K562 (cell line): ENCODE measurements around the gene UBE2V1. TPM values are rescaled to one million over a fixed set of nuclear protein-coding genes. Genes with fewer than 3 reads are reported as not detected.

Experiments
- ARID2 ChIP-seq: fragments of 450-650 bp; IDR thresholded peaks from 2 replicates; pipeline ENCODE4 v1.6.1; 2017; ENCODE audit warnings: antibody characterized with exemption, mild to moderate bottlenecking
- BCL6 ChIP-seq: fragments of 250-450 bp; sonication (Bioruptor Pico); IDR thresholded peaks from 2 replicates; pipeline ENCODE4 v1.4.0; 2020
- CCNT2 ChIP-seq: IDR thresholded peaks from 2 replicates; pipeline ENCODE4 v1.6.1; 2011; ENCODE audit warnings: borderline replicate concordance, low read depth, mild to moderate bottlenecking, moderate library complexity, mixed read lengths, low read length; ENCODE audit not compliant: insufficient read length; ENCODE audit errors: extremely low read depth
- ELF4 ChIP-seq: fragments of 450-650 bp; formaldehyde crosslinking; IDR thresholded peaks from 2 replicates; pipeline ENCODE4 v1.4.0; 2022; ENCODE audit warnings: missing genetic modification characterization
- GATAD2B ChIP-seq: fragments of 450-650 bp; IDR thresholded peaks from 2 replicates; pipeline ENCODE4 v1.6.1; 2017; ENCODE audit warnings: mild to moderate bottlenecking, borderline replicate concordance
- HMG20A ChIP-seq: fragments of 450-650 bp; formaldehyde crosslinking; conservative IDR thresholded peaks from 2 replicates; pipeline ENCODE4 v1.4.0; 2020; ENCODE audit warnings: mild to moderate bottlenecking, mixed read lengths
- HOXB6 ChIP-seq: fragments of 250-450 bp; sonication (Bioruptor Pico); IDR thresholded peaks from 2 replicates; pipeline ENCODE4 v1.5.1; 2022; ENCODE audit warnings: mild to moderate bottlenecking, borderline replicate concordance
- KDM1A ChIP-seq, 2 experiments: fragments of 450-650 bp; IDR thresholded peaks; 2 replicates each; pipeline ENCODE4 v1.6.1; 2016; ENCODE audit warnings: mild to moderate bottlenecking in 2 of 2
- PHF20 ChIP-seq: fragments of 450-650 bp; IDR thresholded peaks from 2 replicates; pipeline ENCODE4 v1.6.1; 2018; ENCODE audit not compliant: partially characterized antibody
- POU5F1 ChIP-seq: fragments of 150-350 bp; IDR thresholded peaks from 2 replicates; pipeline ENCODE4 v1.6.1; 2014; ENCODE audit warnings: borderline replicate concordance, low read length, low read depth, mild to moderate bottlenecking; ENCODE audit not compliant: partially characterized antibody
- PTRF ChIP-seq: fragments of 450-650 bp; IDR thresholded peaks from 2 replicates; pipeline ENCODE4 v1.6.1; 2016; ENCODE audit warnings: mild to moderate bottlenecking, missing genetic modification characterization, missing compliant biosample characterization
- PTTG1 ChIP-seq: fragments of 450-650 bp; IDR thresholded peaks from 2 replicates; pipeline ENCODE4 v1.6.1; 2016; ENCODE audit warnings: low read depth, mild to moderate bottlenecking, missing genetic modification characterization, missing compliant biosample characterization
- SAFB ChIP-seq: fragments of 200-400 bp; formaldehyde crosslinking; IDR thresholded peaks from 2 replicates; pipeline ENCODE4 v1.6.1; 2017; ENCODE audit warnings: low read depth, low read length, borderline replicate concordance
- SETDB1 ChIP-seq: IDR thresholded peaks from one replicate; pipeline ENCODE4 v1.6.1; 2012; ENCODE audit warnings: low read length, control low read depth, inconsistent platforms
- VEZF1 ChIP-seq: fragments of 200-800 bp; sonication (Bioruptor generic); IDR thresholded peaks from 2 replicates; pipeline ENCODE4 v1.6.1; 2017; ENCODE audit warnings: missing genetic modification characterization, missing compliant biosample characterization
- ZBTB8A ChIP-seq: fragments of 450-650 bp; IDR thresholded peaks from 2 replicates; pipeline ENCODE4 v1.6.1; 2018; ENCODE audit warnings: mild to moderate bottlenecking, moderate library complexity; ENCODE audit not compliant: partially characterized antibody
- ZNF12 ChIP-seq: sonication (generic); formaldehyde crosslinking; IDR thresholded peaks from 2 replicates; pipeline ENCODE4 v1.4.0; 2020; ENCODE audit warnings: mild to moderate bottlenecking, missing genetic modification reagents
- ZNF174 ChIP-seq: fragments of 250-450 bp; sonication (Bioruptor Pico); IDR thresholded peaks from 2 replicates; pipeline ENCODE4 v1.4.0; 2020; ENCODE audit warnings: mild to moderate bottlenecking
- ZNF253 ChIP-seq: fragments of 250-450 bp; sonication (Bioruptor Pico); conservative IDR thresholded peaks from 2 replicates; pipeline ENCODE4 v1.6.1; 2021; ENCODE audit warnings: mild to moderate bottlenecking
- ZNF324 ChIP-seq: fragments of 250-450 bp; sonication (Bioruptor Pico); IDR thresholded peaks from 2 replicates; pipeline ENCODE4 v1.4.0; 2020; ENCODE audit warnings: mild to moderate bottlenecking
- ZNF77 ChIP-seq: fragments of 250-450 bp; sonication (Bioruptor Pico); IDR thresholded peaks from 2 replicates; pipeline ENCODE4 v1.5.0; 2020
- polyA plus RNA-seq, 8 experiments: library from polyadenylated mRNA; depleted of rRNA in 4 of 8; stranded (reverse) in 5 of 8; unstranded in 3 of 8; fragments of >200 nt; fragmentation: Nextera tagmentation in 2 of 8; fragmentation: Illumina TruSeq in 1 of 8; extraction: Ambion mirVana in 2 of 8; extraction: Trizol in 1 of 8; gene quantifications; 2 replicates each; pipeline versions ENCODE4 v1.2.1 to v1.2.3, GENCODE V29; 2011 to 2014; ENCODE audit warnings: inconsistent platforms in 1 of 8, missing spikeins in 1 of 8
- total RNA-seq, 7 experiments: library from RNA; depleted of rRNA in 6 of 7; stranded (reverse); fragments of >200 nt in 6 of 7; fragmentation: Illumina TruSeq in 2 of 7; extraction: Trizol in 2 of 7; gene quantifications; 2 replicates each; pipeline versions ENCODE4 v1.2.1 to v1.2.3, GENCODE V29; 2011 to 2021; ENCODE audit warnings: low replicate concordance in 1 of 7
- TF ChIP-seq, protein P1 (sequence below): sonication (generic); formaldehyde crosslinking; IDR thresholded peaks from 2 replicates; pipeline ENCODE4 v1.8.0; 2023; ENCODE audit warnings: mild to moderate bottlenecking, missing genetic modification reagents

Gene UBE2V1
- total and polyA plus RNA-seq, 9 of the 15 experiments (the other 6 are each of a cell fraction or from before 2014, with no cell fraction given), result 93.0 to 357 (median 119) TPM

DNA sequence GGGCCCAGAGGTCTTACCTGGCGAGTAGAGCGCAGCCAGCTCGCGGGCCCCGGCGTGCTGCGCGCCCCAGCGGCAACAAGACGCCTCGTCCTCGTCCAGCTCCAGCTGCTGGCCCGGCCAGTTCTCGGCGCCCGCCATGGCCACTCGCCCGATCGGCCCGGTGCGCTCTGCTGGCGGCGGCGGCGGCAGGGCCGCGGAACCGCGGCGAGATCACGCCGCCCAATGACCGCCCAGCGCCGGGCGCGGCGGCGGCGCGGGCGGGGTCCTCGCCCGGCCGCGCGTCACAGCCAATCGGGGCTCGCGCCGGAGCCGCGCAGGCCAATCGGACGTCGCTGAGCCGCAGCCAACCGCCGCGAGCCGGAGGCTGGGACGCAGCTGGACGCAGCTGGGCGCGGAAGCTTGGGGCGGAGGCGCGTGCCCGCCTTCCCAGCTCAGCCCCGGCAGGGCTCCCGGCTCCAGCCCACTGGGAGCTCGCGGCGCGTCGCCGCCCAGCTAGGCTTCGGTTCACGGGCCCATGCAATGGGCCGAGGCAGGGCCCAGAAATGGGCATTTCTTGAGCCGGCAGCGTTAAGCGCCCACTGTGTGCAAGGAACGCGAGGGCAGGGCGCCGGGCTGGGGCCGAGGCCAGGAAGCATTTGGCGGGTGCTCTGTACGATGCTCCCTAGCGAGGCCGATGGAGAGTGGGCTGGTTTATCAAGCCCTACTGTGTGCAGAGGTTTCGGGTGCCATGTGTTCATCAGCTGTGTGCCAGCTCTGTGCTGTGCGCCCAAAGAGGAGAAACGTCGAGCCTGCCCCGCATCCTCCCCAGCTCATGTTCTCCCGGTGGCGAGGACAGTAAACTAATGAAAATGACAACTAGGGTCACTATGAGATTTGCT, 40.8 kb upstream of the UBE2V1 start, which contains the start of gene PEDS1 (continued):
- TF ChIP-seq, protein P1, sequence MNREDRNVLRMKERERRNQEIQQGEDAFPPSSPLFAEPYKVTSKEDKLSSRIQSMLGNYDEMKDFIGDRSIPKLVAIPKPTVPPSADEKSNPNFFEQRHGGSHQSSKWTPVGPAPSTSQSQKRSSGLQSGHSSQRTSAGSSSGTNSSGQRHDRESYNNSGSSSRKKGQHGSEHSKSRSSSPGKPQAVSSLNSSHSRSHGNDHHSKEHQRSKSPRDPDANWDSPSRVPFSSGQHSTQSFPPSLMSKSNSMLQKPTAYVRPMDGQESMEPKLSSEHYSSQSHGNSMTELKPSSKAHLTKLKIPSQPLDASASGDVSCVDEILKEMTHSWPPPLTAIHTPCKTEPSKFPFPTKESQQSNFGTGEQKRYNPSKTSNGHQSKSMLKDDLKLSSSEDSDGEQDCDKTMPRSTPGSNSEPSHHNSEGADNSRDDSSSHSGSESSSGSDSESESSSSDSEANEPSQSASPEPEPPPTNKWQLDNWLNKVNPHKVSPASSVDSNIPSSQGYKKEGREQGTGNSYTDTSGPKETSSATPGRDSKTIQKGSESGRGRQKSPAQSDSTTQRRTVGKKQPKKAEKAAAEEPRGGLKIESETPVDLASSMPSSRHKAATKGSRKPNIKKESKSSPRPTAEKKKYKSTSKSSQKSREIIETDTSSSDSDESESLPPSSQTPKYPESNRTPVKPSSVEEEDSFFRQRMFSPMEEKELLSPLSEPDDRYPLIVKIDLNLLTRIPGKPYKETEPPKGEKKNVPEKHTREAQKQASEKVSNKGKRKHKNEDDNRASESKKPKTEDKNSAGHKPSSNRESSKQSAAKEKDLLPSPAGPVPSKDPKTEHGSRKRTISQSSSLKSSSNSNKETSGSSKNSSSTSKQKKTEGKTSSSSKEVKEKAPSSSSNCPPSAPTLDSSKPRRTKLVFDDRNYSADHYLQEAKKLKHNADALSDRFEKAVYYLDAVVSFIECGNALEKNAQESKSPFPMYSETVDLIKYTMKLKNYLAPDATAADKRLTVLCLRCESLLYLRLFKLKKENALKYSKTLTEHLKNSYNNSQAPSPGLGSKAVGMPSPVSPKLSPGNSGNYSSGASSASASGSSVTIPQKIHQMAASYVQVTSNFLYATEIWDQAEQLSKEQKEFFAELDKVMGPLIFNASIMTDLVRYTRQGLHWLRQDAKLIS, result no peak; the same call in 1 of the 2 replicates
- TF ChIP-seq PTTG1 (tag), result no peak
- peak; percentile 76 for TF ChIP-seq CCNT2
- no peak; the same call in none of the 2 replicates for TF ChIP-seq GATAD2B
- TF ChIP-seq ZBTB8A, result no peak
- TF ChIP-seq ARID2, result no peak
- TF ChIP-seq VEZF1 (CRISPR knock-in tag), result peak; percentile 90
- TF ChIP-seq POU5F1, result no peak
- no peak; a peak in 1 of 4 replicates for TF ChIP-seq KDM1A (IDR thresholded peaks at IDR 0.05)
- no peak for TF ChIP-seq HMG20A (CRISPR knock-in tag)
- 0 out of 2 replicates have a peak, but pooled peaks have one; percentile 22 for TF ChIP-seq ZNF12 (CRISPR knock-in tag)
- TF ChIP-seq SAFB, result no peak
- TF ChIP-seq ZNF77 (CRISPR knock-in tag), result no peak
- peak; percentile 68; the same call in 1 of the 2 replicates for TF ChIP-seq ELF4 (CRISPR knock-in tag)
- no peak for TF ChIP-seq ZNF253 (CRISPR knock-in tag)
- no peak for TF ChIP-seq SETDB1
- TF ChIP-seq ZNF324 (CRISPR knock-in tag), result peak; percentile 41; the same call in 1 of the 2 replicates
- no peak for TF ChIP-seq BCL6 (CRISPR knock-in tag)
- TF ChIP-seq PHF20, result peak; percentile 75
- no peak for TF ChIP-seq PTRF
- TF ChIP-seq ZNF174 (CRISPR knock-in tag), result no peak
- TF ChIP-seq HOXB6 (CRISPR knock-in tag), result no peak
